HepG2 (cell line): Measurements from ENCODE around the gene SFT2D2. TPM values are rescaled to one million over a fixed set of nuclear protein-coding genes. Genes with fewer than 3 reads are reported as not detected.

Experiments used
- CCAR2 ChIP-seq: fragments of 200-400 bp; formaldehyde crosslinking; optimal IDR thresholded peaks from 2 replicates; pipeline ENCODE3; 2018; ENCODE audit warnings: low read depth, mild to moderate bottlenecking, low read length, moderate library complexity
- FOXP1 ChIP-seq, 2 experiments: fragments of 450-650 bp in 1 of 2; IDR thresholded peaks; 2 replicates each; pipeline ENCODE4 v1.6.1; 2017 to 2018; ENCODE audit warnings: antibody characterized with exemption in 1 of 2
- GTF3A ChIP-seq: sonication (generic); formaldehyde crosslinking; conservative IDR thresholded peaks from 2 replicates; pipeline ENCODE4 v1.4.0; 2020; ENCODE audit warnings: mild to moderate bottlenecking, missing genetic modification reagents
- HNF4A ChIP-seq: sonication (generic); formaldehyde crosslinking; IDR thresholded peaks from 2 replicates; pipeline ENCODE4 v1.4.0; 2020; ENCODE audit warnings: missing genetic modification reagents
- KDM3A ChIP-seq: IDR thresholded peaks from 2 replicates; pipeline ENCODE4 v1.6.1; 2018; ENCODE audit warnings: low read depth, missing compliant biosample characterization
- NAIF1 ChIP-seq: sonication (generic); formaldehyde crosslinking; IDR thresholded peaks from 2 replicates; pipeline ENCODE4 v1.5.0; 2020; ENCODE audit warnings: mild to moderate bottlenecking, missing genetic modification reagents, borderline replicate concordance
- NR2C2 ChIP-seq: sonication (generic); formaldehyde crosslinking; IDR thresholded peaks from 2 replicates; pipeline ENCODE4 v1.4.0; 2020; ENCODE audit warnings: missing genetic modification reagents, mild to moderate bottlenecking, moderate library complexity, borderline replicate concordance
- NR2F2 ChIP-seq: IDR thresholded peaks from 2 replicates; pipeline ENCODE4 v1.6.1; 2012; ENCODE audit warnings: low read depth, inconsistent platforms, borderline replicate concordance
- RARA ChIP-seq: IDR thresholded peaks from 2 replicates; pipeline ENCODE4 v1.6.1; 2016; ENCODE audit warnings: missing genetic modification reagents, missing compliant biosample characterization
- STAG1 ChIP-seq: sonication (generic); formaldehyde crosslinking; IDR thresholded peaks from 2 replicates; pipeline ENCODE4 v1.4.0; 2020; ENCODE audit warnings: missing genetic modification reagents
- ZNF260 ChIP-seq: sonication (generic); formaldehyde crosslinking; IDR thresholded peaks from 2 replicates; pipeline ENCODE4 v1.4.0; 2020; ENCODE audit warnings: missing genetic modification reagents, low read depth, mild to moderate bottlenecking, borderline replicate concordance
- ZNF350 ChIP-seq: sonication (generic); formaldehyde crosslinking; IDR thresholded peaks from 2 replicates; pipeline ENCODE4 v1.4.0; 2020; ENCODE audit warnings: mild to moderate bottlenecking, low read depth, missing genetic modification reagents, borderline replicate concordance
- ZNF589 ChIP-seq: sonication (generic); formaldehyde crosslinking; conservative IDR thresholded peaks from 2 replicates; pipeline ENCODE4 v1.8.0; 2022; ENCODE audit warnings: mild to moderate bottlenecking, moderate library complexity, missing genetic modification reagents
- ZNF709 ChIP-seq: sonication (generic); formaldehyde crosslinking; IDR thresholded peaks from 2 replicates; pipeline ENCODE4 v1.5.0; 2020; ENCODE audit warnings: mild to moderate bottlenecking, missing genetic modification reagents
- polyA plus RNA-seq, 8 experiments: library from polyadenylated mRNA; depleted of rRNA in 3 of 8; stranded (reverse) in 7 of 8; unstranded in 1 of 8; fragments of >200 nt; fragmentation: Illumina TruSeq in 4 of 8; extraction: Trizol in 4 of 8; gene quantifications; 2 replicates each; pipeline versions ENCODE4 v1.2.1 to v1.2.3, GENCODE V29; 2011 to 2016; ENCODE audit warnings: low read depth in 4 of 8, missing spikeins in 1 of 8, mixed read lengths in 1 of 8; ENCODE audit not compliant: insufficient read depth in 1 of 8
- total RNA-seq, 5 experiments: library from RNA; depleted of rRNA; stranded (reverse); fragments of >200 nt; fragmentation: Illumina TruSeq; extraction: Trizol; gene quantifications; 2 replicates each; pipeline ENCODE4 v1.2.3, GENCODE V29; 2016; ENCODE audit warnings: low read depth in 1 of 5
- TF ChIP-seq, protein P1 (sequence below): IDR thresholded peaks from 2 replicates; pipeline ENCODE4 v1.6.1; 2016; ENCODE audit warnings: missing compliant biosample characterization, missing genetic modification reagents, borderline replicate concordance
- TF ChIP-seq, protein P2 (sequence below): sonication (generic); formaldehyde crosslinking; IDR thresholded peaks from 2 replicates; pipeline ENCODE4; 2020; ENCODE audit warnings: missing genetic modification reagents, mild to moderate bottlenecking, borderline replicate concordance
- TF ChIP-seq, protein P3 (sequence below): sonication (generic); formaldehyde crosslinking; IDR thresholded peaks from 2 replicates; pipeline ENCODE4 v1.5.1; 2020; ENCODE audit warnings: mild to moderate bottlenecking, missing genetic modification reagents, moderate library complexity
- TF ChIP-seq, protein P4 (sequence below): sonication (generic); formaldehyde crosslinking; IDR thresholded peaks from 2 replicates; pipeline ENCODE4 v1.4.0; 2020; ENCODE audit warnings: missing genetic modification reagents, borderline replicate concordance
- TF ChIP-seq, protein P5 (sequence below): sonication (generic); IDR thresholded peaks from 2 replicates; pipeline ENCODE4 v1.6.1; 2016; ENCODE audit warnings: low read depth, borderline replicate concordance

The SFT2D2 gene
- total and polyA plus RNA-seq, 2 of the 13 experiments (the other 11 are each of a cell fraction or from before 2014, with no cell fraction given): 10.0 to 28.8 TPM

DNA sequence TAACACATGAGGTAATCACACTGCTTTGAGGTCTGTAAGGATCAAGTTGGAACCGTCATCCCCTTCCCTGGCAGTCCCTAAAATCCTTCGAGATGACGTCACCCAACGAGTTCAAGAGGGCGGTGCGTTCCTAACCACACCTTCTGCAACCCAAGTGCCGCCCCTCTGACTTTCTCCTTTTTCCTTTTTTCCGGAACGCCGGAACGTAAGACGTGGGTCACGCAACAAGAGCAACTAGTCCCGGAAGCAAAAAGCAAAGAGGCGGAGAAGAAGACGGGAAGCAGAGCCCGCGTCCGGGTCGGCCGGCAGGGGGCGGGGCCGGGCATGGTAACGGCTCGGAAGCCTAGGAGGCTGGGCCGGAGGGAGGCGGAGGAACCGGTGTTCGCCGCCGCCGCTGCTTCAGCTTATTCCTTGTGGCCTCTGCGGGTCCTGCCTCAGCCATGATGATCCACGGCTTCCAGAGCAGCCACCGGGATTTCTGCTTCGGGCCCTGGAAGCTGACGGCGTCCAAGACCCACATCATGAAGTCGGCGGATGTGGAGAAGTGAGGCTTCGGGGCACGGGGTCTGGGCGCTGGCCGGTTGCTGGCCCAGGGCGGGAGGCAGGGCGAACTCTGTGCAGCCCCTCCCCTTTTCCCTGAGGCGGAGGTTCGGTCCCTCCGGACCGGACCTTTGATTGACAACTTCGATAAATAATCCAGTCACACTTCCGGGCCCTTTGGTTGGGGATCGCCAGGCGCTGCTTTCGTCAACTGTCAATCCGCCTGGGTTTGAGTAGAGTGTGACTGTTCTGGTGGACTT is 47.0 kb upstream of the SFT2D2 start, which contains the start of gene TIPRL (continued):
- TF ChIP-seq ZNF350: peak; percentile 83; the same call in 1 of the 2 replicates
- TF ChIP-seq NAIF1 (CRISPR knock-in tag): peak; percentile 95
- peak; percentile 92 for TF ChIP-seq ZNF709
- TF ChIP-seq FOXP1 (IDR thresholded peaks at IDR 0.05): no peak
- peak; percentile 16; the same call in 1 of the 2 replicates for TF ChIP-seq FOXP1 (CRISPR knock-in tag; IDR thresholded peaks at IDR 0.05)
- no peak for TF ChIP-seq HNF4A (CRISPR knock-in tag)
- TF ChIP-seq, protein P1, sequence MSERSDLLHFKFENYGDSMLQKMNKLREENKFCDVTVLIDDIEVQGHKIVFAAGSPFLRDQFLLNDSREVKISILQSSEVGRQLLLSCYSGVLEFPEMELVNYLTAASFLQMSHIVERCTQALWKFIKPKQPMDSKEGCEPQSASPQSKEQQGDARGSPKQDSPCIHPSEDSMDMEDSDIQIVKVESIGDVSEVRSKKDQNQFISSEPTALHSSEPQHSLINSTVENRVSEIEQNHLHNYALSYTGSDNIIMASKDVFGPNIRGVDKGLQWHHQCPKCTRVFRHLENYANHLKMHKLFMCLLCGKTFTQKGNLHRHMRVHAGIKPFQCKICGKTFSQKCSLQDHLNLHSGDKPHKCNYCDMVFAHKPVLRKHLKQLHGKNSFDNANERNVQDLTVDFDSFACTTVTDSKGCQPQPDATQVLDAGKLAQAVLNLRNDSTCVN: no peak; the same call in 1 of the 2 replicates
- TF ChIP-seq ZNF589 (CRISPR knock-in tag): no peak
- peak; percentile 43; the same call in 1 of the 2 replicates for TF ChIP-seq KDM3A (CRISPR knock-in tag)
- TF ChIP-seq CCAR2: no peak
- TF ChIP-seq ZNF260 (CRISPR knock-in tag): no peak
- TF ChIP-seq, protein P2, sequence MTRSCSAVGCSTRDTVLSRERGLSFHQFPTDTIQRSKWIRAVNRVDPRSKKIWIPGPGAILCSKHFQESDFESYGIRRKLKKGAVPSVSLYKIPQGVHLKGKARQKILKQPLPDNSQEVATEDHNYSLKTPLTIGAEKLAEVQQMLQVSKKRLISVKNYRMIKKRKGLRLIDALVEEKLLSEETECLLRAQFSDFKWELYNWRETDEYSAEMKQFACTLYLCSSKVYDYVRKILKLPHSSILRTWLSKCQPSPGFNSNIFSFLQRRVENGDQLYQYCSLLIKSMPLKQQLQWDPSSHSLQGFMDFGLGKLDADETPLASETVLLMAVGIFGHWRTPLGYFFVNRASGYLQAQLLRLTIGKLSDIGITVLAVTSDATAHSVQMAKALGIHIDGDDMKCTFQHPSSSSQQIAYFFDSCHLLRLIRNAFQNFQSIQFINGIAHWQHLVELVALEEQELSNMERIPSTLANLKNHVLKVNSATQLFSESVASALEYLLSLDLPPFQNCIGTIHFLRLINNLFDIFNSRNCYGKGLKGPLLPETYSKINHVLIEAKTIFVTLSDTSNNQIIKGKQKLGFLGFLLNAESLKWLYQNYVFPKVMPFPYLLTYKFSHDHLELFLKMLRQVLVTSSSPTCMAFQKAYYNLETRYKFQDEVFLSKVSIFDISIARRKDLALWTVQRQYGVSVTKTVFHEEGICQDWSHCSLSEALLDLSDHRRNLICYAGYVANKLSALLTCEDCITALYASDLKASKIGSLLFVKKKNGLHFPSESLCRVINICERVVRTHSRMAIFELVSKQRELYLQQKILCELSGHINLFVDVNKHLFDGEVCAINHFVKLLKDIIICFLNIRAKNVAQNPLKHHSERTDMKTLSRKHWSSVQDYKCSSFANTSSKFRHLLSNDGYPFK: peak; percentile 84; the same call in 1 of the 2 replicates
- TF ChIP-seq, protein P3, sequence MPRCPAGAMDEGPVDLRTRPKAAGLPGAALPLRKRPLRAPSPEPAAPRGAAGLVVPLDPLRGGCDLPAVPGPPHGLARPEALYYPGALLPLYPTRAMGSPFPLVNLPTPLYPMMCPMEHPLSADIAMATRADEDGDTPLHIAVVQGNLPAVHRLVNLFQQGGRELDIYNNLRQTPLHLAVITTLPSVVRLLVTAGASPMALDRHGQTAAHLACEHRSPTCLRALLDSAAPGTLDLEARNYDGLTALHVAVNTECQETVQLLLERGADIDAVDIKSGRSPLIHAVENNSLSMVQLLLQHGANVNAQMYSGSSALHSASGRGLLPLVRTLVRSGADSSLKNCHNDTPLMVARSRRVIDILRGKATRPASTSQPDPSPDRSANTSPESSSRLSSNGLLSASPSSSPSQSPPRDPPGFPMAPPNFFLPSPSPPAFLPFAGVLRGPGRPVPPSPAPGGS: no peak
- TF ChIP-seq, protein P4, sequence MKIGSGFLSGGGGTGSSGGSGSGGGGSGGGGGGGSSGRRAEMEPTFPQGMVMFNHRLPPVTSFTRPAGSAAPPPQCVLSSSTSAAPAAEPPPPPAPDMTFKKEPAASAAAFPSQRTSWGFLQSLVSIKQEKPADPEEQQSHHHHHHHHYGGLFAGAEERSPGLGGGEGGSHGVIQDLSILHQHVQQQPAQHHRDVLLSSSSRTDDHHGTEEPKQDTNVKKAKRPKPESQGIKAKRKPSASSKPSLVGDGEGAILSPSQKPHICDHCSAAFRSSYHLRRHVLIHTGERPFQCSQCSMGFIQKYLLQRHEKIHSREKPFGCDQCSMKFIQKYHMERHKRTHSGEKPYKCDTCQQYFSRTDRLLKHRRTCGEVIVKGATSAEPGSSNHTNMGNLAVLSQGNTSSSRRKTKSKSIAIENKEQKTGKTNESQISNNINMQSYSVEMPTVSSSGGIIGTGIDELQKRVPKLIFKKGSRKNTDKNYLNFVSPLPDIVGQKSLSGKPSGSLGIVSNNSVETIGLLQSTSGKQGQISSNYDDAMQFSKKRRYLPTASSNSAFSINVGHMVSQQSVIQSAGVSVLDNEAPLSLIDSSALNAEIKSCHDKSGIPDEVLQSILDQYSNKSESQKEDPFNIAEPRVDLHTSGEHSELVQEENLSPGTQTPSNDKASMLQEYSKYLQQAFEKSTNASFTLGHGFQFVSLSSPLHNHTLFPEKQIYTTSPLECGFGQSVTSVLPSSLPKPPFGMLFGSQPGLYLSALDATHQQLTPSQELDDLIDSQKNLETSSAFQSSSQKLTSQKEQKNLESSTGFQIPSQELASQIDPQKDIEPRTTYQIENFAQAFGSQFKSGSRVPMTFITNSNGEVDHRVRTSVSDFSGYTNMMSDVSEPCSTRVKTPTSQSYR (CRISPR knock-in tag): peak; percentile 26; the same call in 1 of the 2 replicates
- peak; percentile 16; the same call in 1 of the 2 replicates for TF ChIP-seq RARA (CRISPR knock-in tag)
- peak; percentile 99 for TF ChIP-seq NR2C2 (CRISPR knock-in tag)
- TF ChIP-seq, protein P5, sequence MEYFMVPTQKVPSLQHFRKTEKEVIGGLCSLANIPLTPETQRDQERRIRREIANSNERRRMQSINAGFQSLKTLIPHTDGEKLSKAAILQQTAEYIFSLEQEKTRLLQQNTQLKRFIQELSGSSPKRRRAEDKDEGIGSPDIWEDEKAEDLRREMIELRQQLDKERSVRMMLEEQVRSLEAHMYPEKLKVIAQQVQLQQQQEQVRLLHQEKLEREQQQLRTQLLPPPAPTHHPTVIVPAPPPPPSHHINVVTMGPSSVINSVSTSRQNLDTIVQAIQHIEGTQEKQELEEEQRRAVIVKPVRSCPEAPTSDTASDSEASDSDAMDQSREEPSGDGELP: no peak
- peak; percentile 35 for TF ChIP-seq STAG1
- no peak for TF ChIP-seq GTF3A (CRISPR knock-in tag)
- no peak; the same call in 1 of the 2 replicates for TF ChIP-seq NR2F2
